HUDEP-2 (cell line): ENCODE measurements around the gene CLEC18C.
"Not testable (repeated sequence)": the region's sequence is repeated elsewhere in the genome, so short reads cannot be mapped to it uniquely, and the experiment has no call there.

Source experiments
- DNase-seq, 76 experiments: peaks; one replicate each; lab custom pipeline; 2025; ENCODE audit not compliant: unreplicated experiment in 76 of 76; lab: John Stamatoyannopoulos, UW

The CLEC18C gene

GRCh38 chr16:70158261-70158939 is 15.2 kb upstream of the CLEC18C start:
- DNase-seq, result no peak

GRCh38 chr16:70159355-70160348 is 13.9 kb upstream of the CLEC18C start:
- no peak for DNase-seq

- DNase-seq, result no peak
These were observed 13.2 kb upstream of the CLEC18C start for GRCh38 chr16:70160388-70160787.

GRCh38 chr16:70160821-70161220 is 12.8 kb upstream of the CLEC18C start:
- DNase-seq, result no peak

GRCh38 chr16:70161350-70161749 is 12.2 kb upstream of the CLEC18C start:
- no peak for DNase-seq

- no peak for DNase-seq
These were observed 11.5 kb upstream of the CLEC18C start for GRCh38 chr16:70162041-70162451.

- DNase-seq, result no peak
These were observed 10.0 kb upstream of the CLEC18C start for GRCh38 chr16:70163596-70163995.

- DNase-seq, result not testable (repeated sequence)
These were observed 6.9 kb upstream of the CLEC18C start for GRCh38 chr16:70166688-70167087.

GRCh38 chr16:70173916-70174315 is 329 bp downstream of the CLEC18C start:
- not testable (repeated sequence) for DNase-seq

- DNase-seq, result not testable (repeated sequence)
These were observed 873 bp downstream of the CLEC18C start for GRCh38 chr16:70174387-70174932.

- DNase-seq, result not testable (repeated sequence)
These were observed 14.4 kb downstream of the CLEC18C start for GRCh38 chr16:70187858-70188607.

GRCh38 chr16:70188608-70188915 is 15.0 kb downstream of the CLEC18C start:
- not testable (repeated sequence) for DNase-seq

- not testable (repeated sequence) for DNase-seq
These were observed 17.0 kb downstream of the CLEC18C start for GRCh38 chr16:70190574-70190973.

GRCh38 chr16:70196683-70197300 is 23.2 kb downstream of the CLEC18C start:
- DNase-seq, result not testable (repeated sequence)

- not testable (repeated sequence) for DNase-seq
These were observed 24.0 kb downstream of the CLEC18C start for GRCh38 chr16:70197611-70198010.

- DNase-seq, result not testable (repeated sequence)
These were observed 24.6 kb downstream of the CLEC18C start for GRCh38 chr16:70198230-70198629.

GRCh38 chr16:70198666-70199065 is 25.1 kb downstream of the CLEC18C start:
- DNase-seq, result not testable (repeated sequence)

- not testable (repeated sequence) for DNase-seq
These were observed 25.6 kb downstream of the CLEC18C start for GRCh38 chr16:70199170-70199569.

GRCh38 chr16:70200063-70200462 is 26.5 kb downstream of the CLEC18C start:
- not testable (repeated sequence) for DNase-seq

- DNase-seq, result not testable (repeated sequence)
These were observed 29.9 kb downstream of the CLEC18C start for GRCh38 chr16:70203508-70203907.
